Stimulated activated CD4-positive, alpha-beta T cell treated with anti-CD3 and anti-CD28 coated beads, Interleukin-2, amount 100 ng/mL, for 4 hours (primary cell): ENCODE results near the gene CTBP1.

ENCODE experiments used
- DNase-seq: peaks from one replicate; pipeline ENCODE4 v3.0.0-alpha.2; 2020; ENCODE audit warnings: low read depth

CTBP1 gene

DNA sequence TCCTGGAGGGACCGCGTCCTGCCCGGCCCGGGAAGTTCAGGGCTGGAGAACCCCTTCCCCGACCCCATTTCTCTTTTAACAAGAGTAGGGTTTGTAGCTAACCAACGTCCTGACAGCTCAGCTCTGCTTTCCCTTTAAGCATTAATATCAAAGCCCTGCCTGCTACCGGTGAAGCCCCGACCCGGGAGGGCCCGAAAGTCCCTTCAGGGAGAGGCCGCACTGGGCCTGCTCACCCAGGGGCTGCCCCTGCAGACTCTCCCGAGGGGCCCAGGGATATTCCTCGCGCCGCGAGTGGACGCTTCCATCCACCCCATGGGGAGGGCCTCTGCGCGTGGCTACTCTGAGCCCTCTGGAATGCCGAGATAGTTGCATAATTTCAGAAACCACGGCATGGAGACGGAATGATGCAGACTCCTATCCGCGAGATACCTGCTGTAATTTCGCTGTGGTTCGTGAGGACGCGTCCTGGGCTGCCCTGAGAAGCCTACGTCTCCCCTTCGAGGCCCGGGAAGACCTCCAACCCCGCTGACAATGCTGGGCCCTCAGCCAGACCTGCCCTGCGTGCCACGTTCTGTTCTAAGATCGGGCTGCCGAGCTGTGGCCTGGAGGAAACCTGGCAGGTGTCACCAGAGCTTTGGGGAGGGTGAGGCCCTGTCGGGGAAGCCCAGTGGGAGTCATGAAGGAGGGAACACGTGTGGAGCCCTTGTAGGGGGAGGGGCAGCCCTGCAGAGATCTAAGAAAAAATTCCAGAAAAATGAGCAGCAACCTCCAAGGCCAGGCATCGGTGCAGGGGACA is 999 bp upstream of the CTBP1 start:
- DNase-seq: peak; percentile 41

DNA sequence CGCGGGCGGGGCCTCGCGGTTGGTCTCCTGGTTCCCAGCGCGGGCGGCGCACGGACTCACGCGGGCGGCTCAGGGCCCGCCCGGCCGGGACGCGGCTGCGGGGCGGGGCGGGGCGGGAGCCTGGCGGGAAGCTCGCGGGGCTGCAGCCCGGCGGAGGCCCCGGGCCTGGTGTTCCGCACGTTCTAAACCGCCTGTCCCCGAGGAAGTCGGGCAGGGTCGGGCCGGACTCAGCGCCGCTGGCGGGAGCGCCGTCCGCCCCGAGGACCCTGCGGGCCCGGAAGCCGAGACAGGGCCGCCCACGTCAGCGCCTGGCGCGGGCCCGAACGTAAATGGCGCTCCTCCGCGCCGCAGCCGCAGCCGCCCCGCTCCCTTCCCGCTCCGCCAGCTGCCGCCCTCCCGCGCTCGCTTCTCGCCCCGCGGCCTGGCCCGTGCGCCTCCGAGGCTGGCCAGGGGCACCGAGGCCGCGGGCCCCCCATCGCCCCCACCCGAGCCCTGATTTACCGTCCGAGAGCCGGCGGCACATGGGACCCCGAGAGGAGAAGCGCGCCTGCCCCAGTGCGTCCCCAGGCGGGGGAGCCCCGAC is 309 bp upstream of the CTBP1 start:
- DNase-seq: peak; percentile 80

DNA sequence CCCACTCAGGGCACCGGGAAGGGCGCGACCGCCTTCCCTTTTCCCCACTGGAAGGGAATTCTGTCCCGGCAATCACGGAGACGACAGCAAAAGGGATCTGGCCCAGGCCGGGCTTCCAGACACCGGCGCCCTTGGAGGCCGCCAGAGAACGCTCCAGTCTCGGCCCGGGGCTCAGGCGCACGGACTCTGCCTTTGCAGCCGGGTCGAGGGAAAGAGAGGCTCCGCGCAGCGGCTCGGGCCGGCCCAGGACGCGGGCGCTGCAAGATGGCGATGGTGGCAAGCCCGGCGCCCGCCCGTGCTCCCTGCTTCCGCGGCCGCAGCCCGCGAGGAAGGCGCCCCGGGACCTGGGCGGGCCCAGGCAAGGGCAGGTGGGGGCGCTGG is 1.1 kb downstream of the CTBP1 start:
- no peak for DNase-seq

DNA sequence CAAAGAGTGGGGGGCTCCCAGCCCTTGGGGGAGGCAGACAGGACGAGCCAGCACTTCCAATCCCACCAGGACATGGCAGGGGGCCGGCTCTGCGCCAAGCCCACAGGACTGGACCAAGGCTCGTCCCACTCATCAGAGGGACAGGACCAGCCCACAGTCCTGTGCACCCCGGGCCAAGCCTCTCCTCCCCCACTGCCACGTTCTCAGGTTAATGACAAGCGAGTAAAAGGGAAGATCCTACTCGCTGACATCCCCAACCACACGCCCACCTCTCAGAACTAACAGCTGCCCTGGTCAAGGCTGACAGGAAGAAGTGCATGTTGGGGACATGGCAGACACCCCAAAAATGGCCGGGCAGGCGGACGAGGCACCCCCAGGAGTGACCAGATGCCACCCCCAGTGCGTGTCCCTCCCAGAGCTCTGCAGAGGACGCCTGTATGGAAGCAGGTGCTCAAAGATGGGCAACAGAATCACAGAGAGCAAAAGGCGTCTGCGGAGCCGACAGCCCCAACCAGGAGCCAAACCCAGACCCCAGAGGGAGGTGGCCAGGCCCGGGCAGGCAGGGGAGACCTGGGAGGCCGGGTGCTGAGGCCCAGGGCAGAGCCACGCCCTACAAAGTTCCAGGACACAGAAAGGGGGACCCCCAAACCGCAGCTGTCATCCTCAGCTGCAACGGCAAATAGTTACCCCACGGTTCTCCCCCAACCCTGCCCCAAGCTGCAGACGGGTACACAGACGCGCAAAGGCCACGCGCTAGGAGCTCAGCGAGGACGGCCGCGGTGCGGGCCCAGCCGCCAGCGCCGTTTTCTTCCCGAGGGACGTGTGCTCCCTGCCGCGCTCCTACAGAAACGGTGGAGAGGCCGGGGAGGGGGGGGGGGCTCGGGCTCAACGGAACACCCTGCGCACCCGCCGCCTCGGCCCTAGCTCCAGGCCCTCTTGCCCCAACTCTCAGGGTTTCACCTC is 1.7 kb downstream of the CTBP1 start:
- no peak for DNase-seq

DNA sequence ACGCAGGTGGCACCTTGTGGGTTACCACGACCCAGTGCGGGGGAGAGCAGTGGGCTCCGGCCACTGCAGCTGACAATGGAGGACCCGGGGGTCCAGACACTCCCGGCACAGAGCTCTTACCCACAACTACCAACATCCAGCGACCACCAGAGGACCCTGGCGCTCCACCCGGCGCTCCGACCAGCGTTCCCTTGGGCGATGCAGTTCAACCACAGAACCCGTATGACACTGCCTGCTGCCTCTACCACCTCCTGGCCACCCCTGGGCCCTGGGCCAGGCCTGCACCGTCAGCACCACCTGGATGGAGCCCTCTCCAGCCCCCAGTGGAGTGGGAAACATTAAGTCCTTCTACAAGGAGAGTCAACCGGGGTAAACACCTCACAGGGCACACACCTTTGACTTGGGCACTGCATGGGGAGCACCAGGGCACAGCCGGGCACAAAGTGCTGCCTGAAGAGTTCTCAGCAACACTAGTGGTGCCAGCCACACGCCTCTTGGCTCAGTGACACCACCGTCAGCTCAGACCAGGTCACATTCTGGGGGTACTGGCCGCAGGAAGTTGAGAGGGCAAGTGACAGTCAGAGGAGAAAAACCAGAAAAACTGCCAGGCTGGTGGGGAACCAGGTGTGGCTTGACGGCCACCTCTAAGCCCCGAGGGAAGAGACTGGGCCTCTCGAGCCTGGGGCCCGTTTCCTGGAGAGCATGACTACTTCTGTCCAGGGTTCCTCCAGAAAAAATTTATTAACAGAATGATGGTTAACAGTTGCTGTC is 2.6 kb downstream of the CTBP1 start:
- no peak for DNase-seq

DNA sequence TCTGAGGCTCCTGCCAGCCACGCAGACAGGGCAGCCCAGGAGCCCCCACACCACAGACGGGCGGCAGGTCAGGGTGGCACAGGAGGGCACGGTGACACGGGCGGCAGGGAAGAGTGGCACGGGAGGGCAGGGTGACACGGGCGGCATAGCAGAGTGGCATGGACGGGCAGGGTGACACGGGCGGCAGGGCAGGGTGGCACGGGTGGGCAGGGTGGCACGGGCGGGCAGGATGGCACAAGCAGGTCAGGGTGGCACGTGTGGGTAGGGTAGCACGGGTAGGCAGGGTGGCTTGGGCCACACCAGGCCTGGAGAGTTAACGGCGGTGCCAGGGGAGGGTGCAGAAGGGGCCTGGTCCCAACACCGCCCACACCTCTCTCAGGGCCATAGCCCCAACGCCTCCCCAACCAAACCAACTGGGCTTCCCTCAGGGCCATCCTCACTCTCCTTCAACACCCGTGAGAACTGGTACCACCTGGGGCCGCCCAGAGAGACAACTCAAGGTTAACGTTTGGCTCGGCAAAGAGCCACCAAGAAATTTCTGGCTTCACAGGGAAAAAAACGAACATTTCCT is 3.4 kb downstream of the CTBP1 start:
- DNase-seq: no peak

DNA sequence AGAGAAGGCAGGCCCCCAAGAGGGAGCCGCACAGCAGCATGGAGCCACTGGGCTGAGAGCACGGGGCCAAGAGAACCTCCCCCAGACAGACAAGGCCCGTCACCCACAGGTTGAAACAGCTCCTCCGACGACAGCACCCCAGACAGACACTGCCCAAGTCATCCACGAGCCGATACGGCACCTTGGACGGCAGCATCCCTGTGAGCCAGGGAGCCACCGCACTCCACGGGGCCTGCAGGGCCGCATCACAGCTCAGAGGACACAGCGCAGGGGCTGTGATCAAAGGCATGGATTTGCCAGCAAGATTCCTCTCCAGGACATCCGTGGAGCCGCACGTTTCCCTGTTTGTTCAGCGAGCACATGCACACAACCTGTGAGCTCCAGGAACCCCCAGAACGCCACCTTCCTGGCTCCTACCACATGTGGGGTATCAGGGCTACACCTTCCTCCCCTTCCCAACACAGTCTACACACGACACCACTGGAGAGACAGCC is 3.9 kb downstream of the CTBP1 start:
- no peak for DNase-seq

DNA sequence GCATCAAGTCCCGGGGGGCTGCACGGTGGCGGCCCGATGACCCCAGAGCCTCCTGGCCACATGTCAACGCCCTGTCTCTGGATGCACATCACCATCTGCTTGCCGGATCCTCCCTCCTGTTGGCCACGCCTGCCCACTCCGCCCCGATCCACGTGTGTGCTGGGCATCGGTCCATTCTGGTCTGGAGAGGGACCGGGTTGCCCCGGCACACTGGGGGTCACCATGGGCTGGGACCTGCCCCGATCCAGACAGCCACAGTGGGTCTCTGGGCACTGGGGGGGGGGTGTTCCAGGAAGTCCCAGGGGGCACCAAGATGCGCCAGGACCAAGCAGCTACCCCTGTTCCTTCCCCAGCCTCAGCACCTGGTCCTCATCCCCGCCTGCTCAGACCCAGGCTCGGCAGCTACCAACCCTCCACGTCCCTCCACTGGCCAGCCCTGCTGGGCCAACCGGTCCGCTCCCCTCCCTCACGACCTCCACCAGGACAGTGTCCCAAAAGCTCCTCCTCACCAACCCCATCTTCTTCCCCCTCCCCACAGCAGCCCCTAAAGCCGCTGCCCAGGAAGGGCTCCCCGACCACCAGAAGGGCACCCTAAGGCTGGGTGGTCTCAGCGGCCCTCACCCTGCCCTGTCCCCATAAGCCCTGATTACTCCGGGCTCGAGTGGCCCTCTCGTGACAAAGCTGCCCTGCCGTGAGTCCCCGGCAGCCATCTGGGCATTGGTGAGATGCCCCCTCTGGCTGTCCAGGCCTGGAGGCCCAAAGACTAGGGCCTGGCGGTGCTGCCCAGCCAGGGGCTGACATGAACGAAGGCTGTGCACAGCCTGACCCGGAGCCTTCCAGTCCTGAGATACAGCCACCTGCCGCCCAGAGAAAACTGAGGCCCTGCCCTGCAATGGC is 4.6 kb downstream of the CTBP1 start:
- no peak for DNase-seq

DNA sequence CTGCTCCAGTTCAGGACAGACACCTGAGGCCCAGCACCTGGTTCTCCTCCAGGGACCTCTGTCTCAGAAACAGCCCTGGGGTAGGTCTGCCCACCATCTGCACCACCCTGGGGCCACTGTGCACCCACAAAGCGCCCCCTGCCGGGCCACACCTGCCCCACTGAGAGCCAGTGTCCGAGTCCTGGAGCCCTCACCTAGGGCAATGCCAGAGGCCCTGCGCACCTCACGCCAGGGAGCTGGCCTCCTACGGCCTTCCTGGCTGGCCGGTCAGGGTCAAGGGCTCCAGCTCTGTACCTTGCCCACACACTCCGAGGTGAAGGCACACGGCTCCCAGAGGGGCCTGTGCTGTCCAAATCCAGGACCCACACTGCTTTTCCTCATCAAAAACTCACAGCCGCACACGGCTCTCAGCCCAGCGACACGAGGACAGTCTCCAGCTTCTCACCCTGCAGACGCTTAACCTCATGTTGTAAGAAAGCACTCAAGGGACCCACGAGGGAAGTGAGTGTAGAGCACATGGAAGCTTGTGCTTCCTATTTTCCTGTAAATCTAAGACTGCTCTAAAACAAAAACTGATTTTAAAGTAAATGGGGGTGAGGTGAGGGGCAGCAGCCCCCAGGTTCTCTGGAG is 5.4 kb downstream of the CTBP1 start:
- no peak for DNase-seq

DNA sequence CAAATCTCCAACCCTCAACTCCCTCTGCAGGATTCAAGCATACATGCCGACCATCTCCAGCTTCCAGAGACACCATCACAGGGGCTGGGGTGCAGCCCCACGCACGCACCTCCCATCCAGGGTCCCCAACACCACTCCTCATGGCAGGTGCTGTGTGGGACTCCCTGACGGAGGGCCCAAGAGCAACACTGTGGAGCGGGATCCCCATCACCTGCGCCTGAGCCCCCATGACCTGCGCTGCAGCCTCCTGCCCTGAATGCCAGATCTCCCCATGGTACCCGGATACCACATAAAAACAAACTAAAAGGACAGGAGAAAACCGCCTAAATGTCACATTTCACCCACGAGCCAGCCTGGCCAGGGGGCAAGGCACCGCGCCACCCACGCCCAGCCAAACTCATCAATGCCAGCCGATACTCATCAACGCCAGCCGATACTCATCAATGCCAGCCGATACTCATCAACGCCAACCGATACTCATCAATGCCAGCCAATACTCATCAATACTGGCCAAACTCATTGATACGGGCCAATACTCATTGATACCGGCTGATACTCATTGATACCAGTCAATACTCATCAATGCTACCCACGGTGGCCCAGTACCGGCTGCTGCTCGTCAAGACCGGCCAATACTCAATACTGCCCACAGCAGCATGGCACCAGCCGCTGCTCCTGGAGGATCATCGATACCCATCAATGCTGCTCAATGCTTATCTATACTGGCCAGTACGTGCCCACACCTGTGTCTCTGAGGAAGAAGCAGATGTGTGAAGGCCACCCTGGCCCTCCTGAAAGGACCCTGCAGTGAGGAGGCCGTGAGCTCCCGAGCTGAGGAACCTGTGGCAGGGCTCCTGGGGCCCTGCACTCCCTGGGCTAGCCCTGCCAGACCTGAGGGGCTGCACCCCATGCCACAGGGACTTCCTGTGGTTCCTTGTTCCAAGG is 6.2 kb downstream of the CTBP1 start:
- no peak for DNase-seq

DNA sequence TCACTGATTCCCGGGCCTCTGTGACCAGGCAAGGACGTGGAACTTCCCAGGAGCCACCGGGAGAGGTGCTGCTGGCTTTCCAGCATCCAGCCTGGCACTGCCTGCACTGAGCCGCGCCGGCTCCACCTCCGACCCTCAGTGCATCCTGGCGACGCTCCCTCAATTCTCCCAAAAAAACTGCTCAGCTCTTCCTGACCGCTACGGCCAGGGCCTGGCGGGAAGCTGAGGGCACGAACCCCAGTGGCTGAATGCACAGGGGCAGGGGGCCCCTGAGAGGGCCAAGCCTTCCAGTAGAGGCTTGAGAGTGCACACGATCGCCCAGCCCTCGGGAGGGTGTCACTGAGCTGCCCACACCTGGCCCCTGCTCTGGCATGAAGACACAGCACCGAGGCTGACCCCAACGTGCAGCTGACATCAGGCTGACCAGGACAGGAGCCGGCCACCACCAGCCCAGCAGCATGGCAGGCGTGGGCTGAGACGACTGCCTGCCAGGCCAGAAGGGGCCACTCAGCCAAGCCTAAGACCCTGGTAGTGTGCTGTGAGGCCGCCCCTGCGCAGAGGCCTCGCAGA is 6.9 kb downstream of the CTBP1 start:
- DNase-seq: no peak

DNA sequence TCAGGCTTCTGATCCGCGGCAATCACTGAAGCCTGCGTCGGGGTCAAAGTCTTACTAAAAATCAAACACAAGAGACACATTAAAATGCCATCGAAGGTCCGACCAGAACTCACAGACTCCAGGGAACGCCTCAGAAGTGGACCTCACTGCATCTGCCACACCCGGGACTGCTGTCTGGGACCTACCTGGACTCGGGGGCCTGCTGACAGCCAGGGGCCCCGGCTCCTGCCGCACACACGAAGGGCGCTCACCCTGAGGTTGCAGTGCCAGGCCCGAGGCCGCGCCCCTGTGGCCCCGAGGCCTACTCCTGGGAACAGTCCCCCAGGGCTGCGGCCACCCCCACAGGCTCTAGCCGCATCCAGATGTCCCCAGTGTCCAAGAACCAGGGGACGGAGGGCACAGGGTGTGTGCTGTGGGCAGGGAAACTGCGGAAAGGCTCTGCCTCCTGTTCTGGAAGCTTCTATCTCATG is 7.4 kb downstream of the CTBP1 start:
- no peak for DNase-seq

DNA sequence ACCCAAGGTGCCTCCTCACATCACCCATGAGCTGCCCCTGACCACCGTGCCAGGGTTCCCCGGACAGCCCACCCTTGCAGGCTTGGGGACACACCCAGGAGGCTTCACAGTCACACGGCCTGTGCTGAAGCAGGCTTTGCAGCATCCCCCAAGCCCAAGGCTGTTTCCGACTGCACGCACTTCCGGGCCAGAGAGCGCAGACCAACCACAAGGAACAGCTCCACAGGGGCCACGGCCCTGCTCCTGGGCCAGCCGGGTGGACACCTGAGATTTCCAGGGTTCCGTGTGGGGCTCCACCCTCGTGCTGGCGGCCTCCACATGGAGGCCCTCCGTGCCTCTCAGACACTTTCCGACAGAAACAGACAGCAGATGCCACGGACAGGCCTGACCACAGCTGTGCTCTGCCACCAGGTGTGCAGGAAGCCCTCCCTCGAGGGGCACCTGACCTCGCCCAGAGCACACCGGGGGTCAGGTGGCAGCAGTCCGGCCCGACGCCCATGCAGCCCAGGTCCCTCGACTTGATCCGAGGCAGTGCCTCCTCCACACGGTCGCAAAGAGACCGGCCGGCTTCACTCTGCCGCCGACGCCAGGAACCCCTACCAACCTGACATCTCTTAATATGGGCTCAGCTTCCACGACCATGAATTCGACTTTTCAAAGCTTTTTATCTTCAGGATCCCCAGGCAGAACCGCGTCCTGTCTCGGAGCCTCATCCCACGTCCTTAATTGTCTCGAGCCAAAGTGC is 8.0 kb downstream of the CTBP1 start:
- DNase-seq: no peak

DNA sequence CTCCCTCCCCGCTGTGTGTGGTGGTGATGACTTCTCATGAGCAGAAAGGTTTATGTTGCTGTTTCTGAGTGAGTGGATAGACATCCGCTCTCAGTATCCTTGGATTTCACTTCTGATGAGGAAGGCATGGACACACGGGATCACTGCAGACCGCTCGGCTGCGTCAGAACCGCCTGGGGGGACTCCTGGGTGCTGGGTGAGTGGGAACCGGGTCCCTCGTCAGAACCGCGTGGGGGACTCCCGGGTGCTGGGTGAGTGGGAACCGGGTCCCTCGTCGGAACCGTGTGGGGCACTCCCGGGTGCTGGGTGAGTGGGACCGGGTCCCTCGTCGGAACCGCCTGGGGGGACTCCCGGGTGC is 9.0 kb downstream of the CTBP1 start:
- no peak for DNase-seq

DNA sequence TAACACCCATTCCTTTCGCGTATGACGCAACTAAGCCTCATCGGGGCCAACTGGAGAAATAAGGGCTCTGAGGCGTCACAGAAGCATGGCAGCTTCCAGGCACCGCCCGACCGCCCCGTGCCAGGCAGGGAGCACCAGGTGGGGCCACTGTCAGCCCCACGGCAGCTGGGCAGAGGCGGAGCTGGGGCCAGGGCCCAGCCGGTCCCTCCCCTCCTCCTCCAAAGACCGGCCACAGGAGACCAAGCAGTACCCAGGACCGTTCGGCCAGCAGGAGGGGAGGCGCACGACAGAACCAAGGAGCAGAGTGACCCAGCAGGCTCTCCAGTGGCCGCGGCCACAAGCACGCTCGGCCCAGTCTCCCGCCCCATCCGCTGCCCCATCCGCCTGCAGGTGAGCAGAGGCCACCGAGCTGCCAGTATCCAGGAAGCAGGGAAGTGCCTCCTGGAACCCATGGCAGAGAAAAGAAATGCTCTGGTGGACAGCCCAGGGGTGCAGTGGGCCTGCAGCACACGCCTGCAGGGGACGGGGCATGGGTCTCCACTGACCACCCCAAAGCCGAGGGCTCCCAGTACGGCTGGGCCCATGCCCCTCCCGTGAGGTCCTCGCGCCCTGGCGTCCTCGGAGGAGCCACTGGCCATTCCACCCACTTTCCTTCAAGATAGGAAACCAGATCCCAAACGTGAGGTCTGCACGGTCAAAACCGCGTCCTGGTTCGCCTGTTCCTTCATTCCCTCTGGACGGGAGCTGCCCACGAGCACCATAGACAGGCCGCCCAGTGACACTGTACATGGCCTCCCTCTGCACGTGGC is 9.6 kb downstream of the CTBP1 start:
- no peak for DNase-seq

DNA sequence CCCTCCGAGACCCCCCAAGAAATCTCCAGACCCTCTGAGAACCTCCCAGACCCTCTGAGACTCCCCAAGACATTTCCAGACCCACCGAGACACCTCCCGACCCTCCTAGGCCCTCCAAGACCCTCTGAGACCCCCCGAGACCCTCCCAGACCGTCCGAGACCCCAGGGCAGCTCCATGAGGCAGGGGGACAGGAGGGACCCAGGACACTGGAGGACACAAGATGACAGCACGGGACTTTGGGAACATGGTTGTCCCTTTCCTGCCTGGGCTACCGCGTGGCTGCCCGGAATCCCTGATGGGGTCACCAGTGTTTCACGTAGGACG is 10.3 kb downstream of the CTBP1 start:
- no peak for DNase-seq
